A549 (cell line): Measurements from ENCODE around the gene EFCAB5.
"Not testable (repeated sequence)": the region's sequence is repeated elsewhere in the genome, so short reads cannot be mapped to it uniquely, and the experiment has no call there.

Source experiments
- CEBPB ChIP-seq, 2 experiments: fragments of >200 bp in 1 of 2; sonication (Bioruptor Twin) in 1 of 2; formaldehyde crosslinking in 1 of 2; IDR thresholded peaks; 2 replicates each; pipeline ENCODE4 v1.6.1; 2012 to 2016
- EP300 ChIP-seq, 2 experiments: fragments of >200 bp; sonication (Bioruptor Twin); formaldehyde crosslinking; IDR thresholded peaks; 2 replicates in 1 of 2; 3 replicates in 1 of 2; pipeline ENCODE4 v1.6.1; 2016 to 2017
- FOSL2 ChIP-seq, 2 experiments: fragments of 450-650 bp in 1 of 2; fragments of >200 bp in 1 of 2; sonication (Bioruptor Twin) in 1 of 2; formaldehyde crosslinking; IDR thresholded peaks; 2 replicates each; pipeline versions ENCODE4 v1.5.0 to v1.6.1; 2016 to 2020; ENCODE audit warnings: mild to moderate bottlenecking in 1 of 2, moderate library complexity in 1 of 2
- HOXB5 ChIP-seq: fragments of 250-450 bp; sonication (Bioruptor Pico); IDR thresholded peaks from 2 replicates; pipeline ENCODE4 v1.5.0; 2020; ENCODE audit warnings: mild to moderate bottlenecking, moderate library complexity
- JUN ChIP-seq, 2 experiments: fragments of >200 bp; sonication (Bioruptor Twin); formaldehyde crosslinking; IDR thresholded peaks; 2 replicates in 1 of 2; 3 replicates in 1 of 2; pipeline ENCODE4 v1.6.1; 2016 to 2017
- MAFK ChIP-seq: fragments of 450-650 bp; IDR thresholded peaks from 2 replicates; pipeline ENCODE4 v1.6.1; 2014; ENCODE audit not compliant: partially characterized antibody
- MYC ChIP-seq: IDR thresholded peaks from 2 replicates; pipeline ENCODE4 v1.6.1; 2012; ENCODE audit warnings: mild to moderate bottlenecking, inconsistent platforms, low read length, improper control_type of control experiment, borderline replicate concordance
- NFE2L2 ChIP-seq: fragments of 150-350 bp; conservative IDR thresholded peaks from 2 replicates; pipeline ENCODE4 v1.6.1; 2014; ENCODE audit warnings: low read length
- POLR2A ChIP-seq: IDR thresholded peaks from 2 replicates; pipeline ENCODE4 v1.6.1; 2012; ENCODE audit warnings: mild to moderate bottlenecking, low read length
- RAD21 ChIP-seq, 2 experiments: fragments of >200 bp in 1 of 2; sonication (Bioruptor Twin) in 1 of 2; formaldehyde crosslinking in 1 of 2; IDR thresholded peaks in 1 of 2; conservative IDR thresholded peaks in 1 of 2; 2 replicates in 1 of 2; 3 replicates in 1 of 2; pipeline ENCODE4 v1.6.1; 2012 to 2018; ENCODE audit warnings: inconsistent platforms in 1 of 2
- RFX5 ChIP-seq: fragments of 450-650 bp; IDR thresholded peaks from 2 replicates; pipeline ENCODE4 v1.7.1; 2014; ENCODE audit warnings: antibody characterized with exemption, mild to moderate bottlenecking, moderate library complexity
- TFCP2L1 ChIP-seq: fragments of 250-450 bp; sonication (Bioruptor Pico); IDR thresholded peaks from 2 replicates; pipeline ENCODE4 v1.5.0; 2021; ENCODE audit warnings: mild to moderate bottlenecking
- TF ChIP-seq, protein P1 (sequence below): fragments of >200 bp; sonication (Bioruptor Twin); formaldehyde crosslinking; IDR thresholded peaks from 3 replicates; pipeline ENCODE4 v1.5.1; 2016
- TF ChIP-seq, protein P2 (sequence below): IDR thresholded peaks from 2 replicates; pipeline ENCODE4 v1.6.1; 2012

- TF ChIP-seq, protein P1, sequence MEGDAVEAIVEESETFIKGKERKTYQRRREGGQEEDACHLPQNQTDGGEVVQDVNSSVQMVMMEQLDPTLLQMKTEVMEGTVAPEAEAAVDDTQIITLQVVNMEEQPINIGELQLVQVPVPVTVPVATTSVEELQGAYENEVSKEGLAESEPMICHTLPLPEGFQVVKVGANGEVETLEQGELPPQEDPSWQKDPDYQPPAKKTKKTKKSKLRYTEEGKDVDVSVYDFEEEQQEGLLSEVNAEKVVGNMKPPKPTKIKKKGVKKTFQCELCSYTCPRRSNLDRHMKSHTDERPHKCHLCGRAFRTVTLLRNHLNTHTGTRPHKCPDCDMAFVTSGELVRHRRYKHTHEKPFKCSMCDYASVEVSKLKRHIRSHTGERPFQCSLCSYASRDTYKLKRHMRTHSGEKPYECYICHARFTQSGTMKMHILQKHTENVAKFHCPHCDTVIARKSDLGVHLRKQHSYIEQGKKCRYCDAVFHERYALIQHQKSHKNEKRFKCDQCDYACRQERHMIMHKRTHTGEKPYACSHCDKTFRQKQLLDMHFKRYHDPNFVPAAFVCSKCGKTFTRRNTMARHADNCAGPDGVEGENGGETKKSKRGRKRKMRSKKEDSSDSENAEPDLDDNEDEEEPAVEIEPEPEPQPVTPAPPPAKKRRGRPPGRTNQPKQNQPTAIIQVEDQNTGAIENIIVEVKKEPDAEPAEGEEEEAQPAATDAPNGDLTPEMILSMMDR, result not testable (repeated sequence)
- not testable (repeated sequence) for TF ChIP-seq POLR2A; MAFK; MYC; RAD21 (conservative IDR thresholded peaks at IDR 0.05 in 1 of 2, IDR thresholded peaks at IDR 0.05 in 1 of 2); TFCP2L1 (CRISPR knock-in tag); RFX5; NFE2L2; EP300 (IDR thresholded peaks at IDR 0.05); JUN (IDR thresholded peaks at IDR 0.05); HOXB5 (CRISPR knock-in tag); FOSL2 (IDR thresholded peaks at IDR 0.05); FOSL2 (CRISPR knock-in tag; IDR thresholded peaks at IDR 0.05); CEBPB (IDR thresholded peaks at IDR 0.05)
- TF ChIP-seq, protein P2, sequence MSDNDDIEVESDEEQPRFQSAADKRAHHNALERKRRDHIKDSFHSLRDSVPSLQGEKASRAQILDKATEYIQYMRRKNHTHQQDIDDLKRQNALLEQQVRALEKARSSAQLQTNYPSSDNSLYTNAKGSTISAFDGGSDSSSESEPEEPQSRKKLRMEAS, result not testable (repeated sequence)
Observed at GRCh38 chr17:30118635-30119034, 177.2 kb downstream of the EFCAB5 start.
